Nephron progenitor cell (in vitro differentiated cells): ENCODE data around the gene ITGB8.

Experiments
- DNase-seq: peaks from one replicate; pipeline ENCODE4 v3.0.0; 2021
- H3K27ac Mint-ChIP-seq: 2 replicates; pipeline ENCODE4 v1.8.0; 2021; ENCODE audit warnings: mild to moderate bottlenecking, moderate library complexity, mixed read lengths
- H3K27me3 Mint-ChIP-seq: 2 replicates; pipeline ENCODE4 v1.8.0; 2021; ENCODE audit warnings: mild to moderate bottlenecking, low read depth, mixed read lengths; ENCODE audit not compliant: poor library complexity
- H3K36me3 Mint-ChIP-seq: 2 replicates; pipeline ENCODE4 v1.8.0; 2021; ENCODE audit warnings: low read depth, mixed read lengths
- H3K4me1 Mint-ChIP-seq: 2 replicates; pipeline ENCODE4 v1.8.0; 2021; ENCODE audit warnings: mixed read lengths
- H3K4me3 Mint-ChIP-seq: 2 replicates; pipeline ENCODE4 v1.8.0; 2021; ENCODE audit warnings: mild to moderate bottlenecking, moderate library complexity, mixed read lengths
- H3K9me3 Mint-ChIP-seq: 2 replicates; pipeline ENCODE4 v1.8.0; 2021; ENCODE audit warnings: mild to moderate bottlenecking, moderate library complexity, mixed read lengths
- TF ChIP-seq, protein P1 (sequence below): fragments of 200-600 bp; sonication (generic); IDR thresholded peaks from 2 replicates; pipeline ENCODE4 v1.5.0; 2021; ENCODE audit warnings: antibody characterized with exemption

The ITGB8 gene

GRCh38 chr7:20346577-20346976 is 15.9 kb downstream of the ITGB8 start:
- Mint-ChIP-seq H3K27me3 (no peaks in the 10 kb centered on the region), H3K4me3 (no peak overlapping the region), H3K36me3 (peaks cover 18% of the 10 kb centered on the region), H3K27ac (peak overlapping the region; percentile 37), H3K9me3 (no peaks in the 10 kb centered on the region), H3K4me1 (peaks cover 24% of the 10 kb centered on the region)
- TF ChIP-seq, protein P1, sequence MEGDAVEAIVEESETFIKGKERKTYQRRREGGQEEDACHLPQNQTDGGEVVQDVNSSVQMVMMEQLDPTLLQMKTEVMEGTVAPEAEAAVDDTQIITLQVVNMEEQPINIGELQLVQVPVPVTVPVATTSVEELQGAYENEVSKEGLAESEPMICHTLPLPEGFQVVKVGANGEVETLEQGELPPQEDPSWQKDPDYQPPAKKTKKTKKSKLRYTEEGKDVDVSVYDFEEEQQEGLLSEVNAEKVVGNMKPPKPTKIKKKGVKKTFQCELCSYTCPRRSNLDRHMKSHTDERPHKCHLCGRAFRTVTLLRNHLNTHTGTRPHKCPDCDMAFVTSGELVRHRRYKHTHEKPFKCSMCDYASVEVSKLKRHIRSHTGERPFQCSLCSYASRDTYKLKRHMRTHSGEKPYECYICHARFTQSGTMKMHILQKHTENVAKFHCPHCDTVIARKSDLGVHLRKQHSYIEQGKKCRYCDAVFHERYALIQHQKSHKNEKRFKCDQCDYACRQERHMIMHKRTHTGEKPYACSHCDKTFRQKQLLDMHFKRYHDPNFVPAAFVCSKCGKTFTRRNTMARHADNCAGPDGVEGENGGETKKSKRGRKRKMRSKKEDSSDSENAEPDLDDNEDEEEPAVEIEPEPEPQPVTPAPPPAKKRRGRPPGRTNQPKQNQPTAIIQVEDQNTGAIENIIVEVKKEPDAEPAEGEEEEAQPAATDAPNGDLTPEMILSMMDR, result no peak
- DNase-seq, result no peak

GRCh38 chr7:20347680-20348079 is 17.0 kb downstream of the ITGB8 start:
- Mint-ChIP-seq H3K27ac (peak overlapping the region; percentile 27), H3K4me1 (peaks cover 31% of the 10 kb centered on the region), H3K9me3 (no peaks in the 10 kb centered on the region), H3K36me3 (peaks cover 18% of the 10 kb centered on the region), H3K4me3 (no peak overlapping the region), H3K27me3 (no peaks in the 10 kb centered on the region)
- DNase-seq, result no peak
- TF ChIP-seq, protein P1, result no peak

DNA sequence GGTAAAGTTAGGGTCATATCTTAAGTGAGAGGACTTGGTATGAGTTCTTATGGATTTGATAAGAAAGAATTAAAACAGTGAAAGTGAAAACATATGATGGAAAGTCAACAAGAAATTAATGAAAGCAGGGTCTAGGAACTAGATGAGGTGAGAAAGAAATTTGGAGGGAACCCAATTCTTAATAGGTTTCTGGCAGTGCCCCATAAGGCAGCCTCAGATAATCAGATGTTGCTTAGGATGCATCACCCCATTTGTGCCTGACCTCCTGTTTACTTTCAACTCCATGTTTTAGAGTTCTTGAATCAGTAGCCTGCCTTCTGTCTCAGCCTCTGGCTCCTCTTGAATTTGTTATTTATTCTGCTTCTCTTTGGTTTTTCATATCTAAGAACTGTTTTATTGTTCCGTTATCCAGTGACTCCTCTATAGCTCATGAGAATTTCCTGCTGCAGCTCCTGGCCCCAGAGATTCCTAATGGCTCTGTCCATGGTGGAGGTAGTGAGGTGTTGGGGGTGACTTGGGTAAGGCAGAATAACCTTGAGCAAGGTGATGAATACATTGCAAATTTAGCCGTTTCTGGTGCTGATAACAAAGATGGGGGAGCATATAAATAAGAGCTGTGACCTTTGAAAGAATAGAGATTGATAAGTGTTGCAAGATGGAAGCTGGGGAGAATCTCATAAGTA is 17.6 kb downstream of the ITGB8 start:
- no peaks in the 10 kb centered on the region for H3K27me3 Mint-ChIP-seq
- peaks cover 21% of the 10 kb centered on the region for H3K36me3 Mint-ChIP-seq
- H3K4me3 Mint-ChIP-seq, result no peak overlapping the region
- peaks cover 31% of the 10 kb centered on the region for H3K4me1 Mint-ChIP-seq
- H3K27ac Mint-ChIP-seq, result no peak overlapping the region
- no peak for DNase-seq
- no peaks in the 10 kb centered on the region for H3K9me3 Mint-ChIP-seq
- TF ChIP-seq, protein P1, result no peak

- H3K4me1 Mint-ChIP-seq, result peaks cover 44% of the 10 kb centered on the region
- H3K27ac Mint-ChIP-seq, result peak overlapping the region; percentile 81
Observed at GRCh38 chr7:20350518-20350951, 19.8 kb downstream of the ITGB8 start.

GRCh38 chr7:20350996-20351692 is 20.4 kb downstream of the ITGB8 start:
- TF ChIP-seq, protein P1, result no peak
- DNase-seq, result no peak
- peak overlapping the region; percentile 81 for H3K27ac Mint-ChIP-seq
- peaks cover 50% of the 10 kb centered on the region for H3K4me1 Mint-ChIP-seq
- H3K9me3 Mint-ChIP-seq, result no peaks in the 10 kb centered on the region
- H3K27me3 Mint-ChIP-seq, result no peaks in the 10 kb centered on the region
- H3K36me3 Mint-ChIP-seq, result peaks cover 28% of the 10 kb centered on the region
- no peak overlapping the region for H3K4me3 Mint-ChIP-seq

More at GRCh38 chr7:20350518-20350951, 19.8 kb downstream of the ITGB8 start:
- Mint-ChIP-seq H3K36me3 (peaks cover 28% of the 10 kb centered on the region), H3K9me3 (no peaks in the 10 kb centered on the region), H3K27me3 (no peaks in the 10 kb centered on the region), H3K4me3 (no peak overlapping the region)
- DNase-seq, result no peak
- TF ChIP-seq, protein P1, result no peak
